Fibroblast of villous mesenchyme (primary cell): ENCODE data around the gene CSTPP1. TPM values are rescaled to one million over a fixed set of nuclear protein-coding genes. Genes with fewer than 3 reads are reported as not detected.

Source experiments
- DNase-seq: peaks from one replicate; pipeline ENCODE4 v3.0.0-alpha.2; 2010; ENCODE audit warnings: low read depth
- H3K4me3 ChIP-seq: 2 replicates; pipeline ENCODE4 v1.5.1; 2011; ENCODE audit warnings: low read depth, mild to moderate bottlenecking, low read length
- total RNA-seq: library from RNA; depleted of rRNA; stranded (reverse); fragments of >200 nt; gene quantifications from 2 replicates; pipeline ENCODE4 v1.2.3, GENCODE V29; 2012
- TF ChIP-seq, protein P1 (sequence below): IDR thresholded peaks from 2 replicates; pipeline ENCODE4 v1.5.1; 2012; ENCODE audit warnings: low read depth, mild to moderate bottlenecking, low read length; ENCODE audit not compliant: insufficient read depth

The CSTPP1 gene
- total RNA-seq, 1 donor, result 30.2 TPM

DNA sequence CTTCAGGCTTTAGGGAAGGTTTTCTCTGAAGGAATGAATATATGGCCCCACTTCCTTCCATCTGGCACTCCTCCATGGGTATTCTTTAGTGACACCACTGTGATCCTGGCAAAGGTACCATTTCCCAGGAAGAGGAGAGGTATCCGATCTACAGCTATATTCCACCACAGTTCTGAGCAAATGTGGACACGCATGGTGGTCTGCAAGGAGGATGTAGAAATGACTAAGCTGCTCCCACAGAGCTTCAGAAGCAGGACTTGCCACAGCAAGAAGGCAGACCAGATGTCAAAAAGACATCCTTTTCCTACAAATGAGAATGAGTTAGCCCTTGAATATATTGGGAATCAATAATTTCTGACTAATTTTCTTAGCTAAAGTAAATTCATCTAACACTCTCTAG lies 194.6 kb downstream of the CSTPP1 start:
- TF ChIP-seq, protein P1, sequence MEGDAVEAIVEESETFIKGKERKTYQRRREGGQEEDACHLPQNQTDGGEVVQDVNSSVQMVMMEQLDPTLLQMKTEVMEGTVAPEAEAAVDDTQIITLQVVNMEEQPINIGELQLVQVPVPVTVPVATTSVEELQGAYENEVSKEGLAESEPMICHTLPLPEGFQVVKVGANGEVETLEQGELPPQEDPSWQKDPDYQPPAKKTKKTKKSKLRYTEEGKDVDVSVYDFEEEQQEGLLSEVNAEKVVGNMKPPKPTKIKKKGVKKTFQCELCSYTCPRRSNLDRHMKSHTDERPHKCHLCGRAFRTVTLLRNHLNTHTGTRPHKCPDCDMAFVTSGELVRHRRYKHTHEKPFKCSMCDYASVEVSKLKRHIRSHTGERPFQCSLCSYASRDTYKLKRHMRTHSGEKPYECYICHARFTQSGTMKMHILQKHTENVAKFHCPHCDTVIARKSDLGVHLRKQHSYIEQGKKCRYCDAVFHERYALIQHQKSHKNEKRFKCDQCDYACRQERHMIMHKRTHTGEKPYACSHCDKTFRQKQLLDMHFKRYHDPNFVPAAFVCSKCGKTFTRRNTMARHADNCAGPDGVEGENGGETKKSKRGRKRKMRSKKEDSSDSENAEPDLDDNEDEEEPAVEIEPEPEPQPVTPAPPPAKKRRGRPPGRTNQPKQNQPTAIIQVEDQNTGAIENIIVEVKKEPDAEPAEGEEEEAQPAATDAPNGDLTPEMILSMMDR, result no peak
- no peak for DNase-seq
- H3K4me3 ChIP-seq, result no peak overlapping the region

DNA sequence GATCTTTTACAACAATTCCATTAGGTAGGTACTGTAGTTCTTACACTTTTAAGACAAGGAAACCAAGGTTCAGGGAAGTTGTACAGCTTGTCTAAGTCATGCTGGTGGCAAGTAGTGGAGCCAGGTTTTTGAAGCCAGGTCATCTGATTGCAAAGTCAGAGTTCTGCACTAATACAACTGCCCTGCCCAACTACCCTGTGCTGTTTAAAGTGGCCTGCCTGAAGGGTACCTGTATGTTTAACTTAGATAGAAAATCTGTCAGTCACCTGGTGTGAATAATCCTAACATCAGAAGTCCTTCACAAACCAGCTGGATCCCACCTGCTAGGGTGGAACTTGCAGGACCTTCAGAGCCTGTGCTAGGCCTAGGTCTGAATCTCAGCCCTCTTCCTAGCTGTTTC lies 195.9 kb downstream of the CSTPP1 start:
- TF ChIP-seq, protein P1, result no peak
- DNase-seq, result no peak
- H3K4me3 ChIP-seq, result no peak overlapping the region

DNA sequence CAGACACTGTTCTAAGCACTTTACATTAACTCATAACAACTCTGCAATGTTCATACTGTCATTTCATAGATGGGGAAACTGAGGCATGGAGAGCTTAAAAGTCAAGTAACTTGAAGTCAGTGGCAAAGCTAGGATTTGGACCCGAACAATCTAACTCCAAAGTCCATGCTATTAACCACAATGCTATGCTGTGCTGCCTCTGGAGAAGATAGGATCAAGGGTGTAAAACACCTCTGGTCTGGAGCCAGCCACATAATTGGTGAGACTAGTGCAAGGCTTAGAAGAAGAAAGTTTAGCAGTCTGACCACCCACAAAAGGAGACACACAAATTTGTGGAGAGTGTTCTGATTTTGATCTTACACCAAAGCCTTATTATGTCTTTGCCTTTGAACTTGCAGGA lies 196.4 kb downstream of the CSTPP1 start:
- DNase-seq, result no peak
- H3K4me3 ChIP-seq, result no peak overlapping the region
- TF ChIP-seq, protein P1, result no peak

DNA sequence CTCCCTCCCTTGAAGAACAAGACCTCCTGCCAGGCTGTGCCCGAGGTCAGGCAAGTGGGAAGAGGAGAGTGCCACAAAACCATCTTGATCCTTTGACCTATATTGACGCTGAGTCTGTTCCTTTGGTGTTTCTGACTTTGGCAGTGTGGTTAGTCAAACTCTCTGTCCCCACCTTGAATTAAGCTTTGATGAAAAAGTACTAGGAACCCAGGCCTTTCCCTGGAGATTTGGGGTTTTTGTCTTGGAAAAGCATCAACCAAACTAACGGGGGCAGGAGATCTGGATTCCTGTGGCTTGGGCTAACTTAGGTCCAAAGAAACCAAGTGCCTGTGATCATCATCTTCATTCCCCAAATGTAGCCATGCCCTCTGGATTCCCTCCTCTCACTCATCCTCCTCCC lies 199.8 kb downstream of the CSTPP1 start:
- no peak for DNase-seq
- H3K4me3 ChIP-seq, result no peak overlapping the region
- TF ChIP-seq, protein P1, result no peak

DNA sequence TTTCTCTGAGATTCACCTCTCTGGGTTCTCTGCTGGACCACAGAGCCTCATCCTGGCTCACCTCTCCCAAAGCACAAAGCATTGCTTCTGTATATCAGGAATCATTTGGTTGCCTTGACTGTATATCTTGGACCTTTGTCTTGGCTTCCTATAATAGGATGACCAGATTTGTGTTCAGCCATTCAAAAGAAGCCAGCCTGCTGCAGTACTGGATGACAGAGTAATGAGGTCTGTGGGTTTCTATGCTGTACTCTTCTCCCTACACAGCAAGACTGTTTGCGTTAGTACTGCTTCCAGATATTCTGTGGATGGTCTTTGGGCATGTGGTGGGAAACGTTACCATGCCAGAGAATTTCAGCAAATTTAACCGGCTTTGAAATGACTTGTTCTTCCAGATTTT lies 200.4 kb downstream of the CSTPP1 start:
- TF ChIP-seq, protein P1, result no peak
- no peak for DNase-seq
- H3K4me3 ChIP-seq, result no peak overlapping the region

DNA sequence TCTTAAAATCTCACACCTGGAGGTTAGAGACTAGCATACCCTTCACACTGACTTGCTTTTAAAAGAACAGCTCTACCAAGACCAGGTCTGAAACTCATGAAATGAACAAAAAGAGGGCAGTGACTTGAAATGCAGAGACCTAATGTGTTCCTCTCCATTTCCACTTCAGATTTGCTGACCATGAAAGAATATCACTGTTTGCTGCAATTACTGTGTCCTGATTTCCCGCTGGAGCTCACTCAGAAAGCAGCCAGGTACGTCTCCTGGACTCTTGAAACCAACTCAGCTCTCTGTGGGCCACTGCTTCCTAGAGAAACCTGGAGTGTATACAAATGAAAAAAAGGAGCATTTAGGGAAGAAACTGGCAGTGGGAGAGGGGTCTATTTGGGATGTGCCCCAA lies 200.9 kb downstream of the CSTPP1 start:
- TF ChIP-seq, protein P1, result no peak
- H3K4me3 ChIP-seq, result no peak overlapping the region
- no peak for DNase-seq

DNA sequence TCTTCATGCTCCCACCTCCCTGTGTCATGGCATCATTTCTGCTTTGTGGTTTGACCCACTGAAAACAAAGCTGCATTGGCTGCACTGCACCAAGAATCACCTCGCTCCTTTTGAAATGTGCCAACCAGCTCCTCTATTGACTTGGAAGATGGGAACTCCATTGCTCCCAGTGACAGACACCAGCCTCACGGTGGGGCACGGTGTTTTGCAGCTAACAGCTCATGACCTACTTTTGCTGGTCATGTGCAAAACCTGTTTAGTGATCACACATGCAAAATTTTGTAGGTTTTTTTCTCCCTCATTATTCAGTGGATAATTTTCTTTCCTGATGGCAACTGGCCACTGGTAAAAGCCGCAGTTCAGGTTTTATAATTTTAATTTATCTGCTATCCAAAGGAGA lies 203.3 kb downstream of the CSTPP1 start:
- no peak overlapping the region for H3K4me3 ChIP-seq
- TF ChIP-seq, protein P1, result no peak
- DNase-seq, result no peak
